HUES64 (cell line): ENCODE data around the gene BRD2.

Source experiments
- H3K27ac ChIP-seq: 2 replicates; pipeline ENCODE4 v1.7.0; 2013; ENCODE audit warnings: low read depth, low read length, inconsistent platforms
- H3K27me3 ChIP-seq: 2 replicates; pipeline ENCODE4 v1.6.1; 2013; ENCODE audit warnings: mild to moderate bottlenecking, low read length; ENCODE audit not compliant: insufficient read depth
- H3K36me3 ChIP-seq: 2 replicates; pipeline ENCODE4 v1.6.1; 2013; ENCODE audit warnings: mild to moderate bottlenecking, low read length; ENCODE audit not compliant: insufficient read depth
- H3K4me1 ChIP-seq: 2 replicates; pipeline ENCODE4 v1.6.1; 2013; ENCODE audit warnings: mild to moderate bottlenecking, low read length, moderate library complexity; ENCODE audit not compliant: insufficient read depth
- H3K4me3 ChIP-seq: 2 replicates; pipeline ENCODE4 v1.5.1; 2013; ENCODE audit warnings: mild to moderate bottlenecking, low read length, moderate library complexity
- H3K9ac ChIP-seq: 2 replicates; pipeline ENCODE4 v1.6.1; 2013; ENCODE audit warnings: mild to moderate bottlenecking, low read depth, low read length
- H3K9me3 ChIP-seq: 2 replicates; pipeline ENCODE4 v1.6.1; 2013; ENCODE audit warnings: low read depth, low read length; ENCODE audit not compliant: insufficient read depth
- WGBS: fragments of 150-250, 120-280 bp; methylation state at CpG from one replicate; pipeline ENCODE4 v1.1.7; 2013; ENCODE audit warnings: missing lambda C conversion rate; 5-methylcytosine and 5-hydroxymethylcytosine counted together

Gene BRD2

GRCh38 chr6:32982702-32983492 is 14.5 kb downstream of the BRD2 start:
- no peak overlapping the region for H3K9ac ChIP-seq
- H3K9me3 ChIP-seq, result no peaks in the 10 kb centered on the region
- no peak overlapping the region for H3K4me3 ChIP-seq
- peak overlapping the region; percentile 50; the same call in 1 of the 2 replicates for H3K27ac ChIP-seq
- no peaks in the 10 kb centered on the region; the same call in 1 of the 2 replicates for H3K4me1 ChIP-seq
- peaks cover 47% of the 10 kb centered on the region for H3K36me3 ChIP-seq
- 82% methylated on average over 6 of the region's 6 CpGs for WGBS
- H3K27me3 ChIP-seq, result no peaks in the 10 kb centered on the region

- H3K9me3 ChIP-seq, result no peaks in the 10 kb centered on the region
- 94% methylated on average over 1 of the region's 1 CpG for WGBS
- H3K27me3 ChIP-seq, result no peaks in the 10 kb centered on the region
- no peak overlapping the region for H3K9ac ChIP-seq
- no peak overlapping the region for H3K4me3 ChIP-seq
- H3K36me3 ChIP-seq, result peaks cover 41% of the 10 kb centered on the region
- no peak overlapping the region; the same call in 1 of the 2 replicates for H3K27ac ChIP-seq
- H3K4me1 ChIP-seq, result no peaks in the 10 kb centered on the region; the same call in 1 of the 2 replicates
Observed at GRCh38 chr6:32983493-32983848, 15.1 kb downstream of the BRD2 start.

GRCh38 chr6:32983964-32984621 is 15.7 kb downstream of the BRD2 start:
- Histone ChIP-seq H3K9ac (no peak overlapping the region), H3K4me3 (no peak overlapping the region), H3K9me3 (no peaks in the 10 kb centered on the region), H3K4me1 (no peaks in the 10 kb centered on the region; the same call in 1 of the 2 replicates), H3K27ac (no peak overlapping the region), H3K36me3 (peaks cover 35% of the 10 kb centered on the region), H3K27me3 (no peaks in the 10 kb centered on the region)
- whole genome bisulfite sequencing, result 76% methylated on average over 3 of the region's 3 CpGs

- Histone ChIP-seq H3K4me1 (no peaks in the 10 kb centered on the region; the same call in 1 of the 2 replicates), H3K9ac (no peak overlapping the region), H3K9me3 (no peaks in the 10 kb centered on the region), H3K27me3 (no peaks in the 10 kb centered on the region), H3K27ac (no peak overlapping the region), H3K36me3 (peaks cover 27% of the 10 kb centered on the region), H3K4me3 (no peak overlapping the region)
- 16% methylated on average over 9 of the region's 9 CpGs for WGBS
Observed at GRCh38 chr6:32984622-32985389, 16.4 kb downstream of the BRD2 start.

- no peak overlapping the region for H3K4me3 ChIP-seq
- H3K4me1 ChIP-seq, result no peaks in the 10 kb centered on the region; the same call in 1 of the 2 replicates
- 100% methylated on average over 1 of the region's 1 CpG for WGBS
Observed at GRCh38 chr6:32989368-32989767, 21.0 kb downstream of the BRD2 start.

GRCh38 chr6:32991972-32992371 is 23.6 kb downstream of the BRD2 start:
- no peaks in the 10 kb centered on the region; the same call in 1 of the 2 replicates for H3K4me1 ChIP-seq
- no peak overlapping the region for H3K9ac ChIP-seq
- no peaks in the 10 kb centered on the region for H3K9me3 ChIP-seq
- H3K36me3 ChIP-seq, result no peaks in the 10 kb centered on the region
- peaks cover 3% of the 10 kb centered on the region; the same call in 1 of the 2 replicates for H3K27me3 ChIP-seq
- 84% methylated on average over 4 of the region's 4 CpGs for WGBS
- no peak overlapping the region for H3K4me3 ChIP-seq
- no peak overlapping the region for H3K27ac ChIP-seq

More at GRCh38 chr6:32989368-32989767, 21.0 kb downstream of the BRD2 start:
- Histone ChIP-seq H3K27me3 (no peaks in the 10 kb centered on the region; the same call in 1 of the 2 replicates), H3K9ac (no peak overlapping the region), H3K27ac (no peak overlapping the region), H3K9me3 (no peaks in the 10 kb centered on the region), H3K36me3 (no peaks in the 10 kb centered on the region)

- Histone ChIP-seq H3K4me1 (no peaks in the 10 kb centered on the region), H3K27me3 (peaks cover 3% of the 10 kb centered on the region; the same call in 1 of the 2 replicates)
- WGBS, result 93% methylated on average over 8 of the region's 9 CpGs
Observed at GRCh38 chr6:32993363-32993973, 25.1 kb downstream of the BRD2 start.

GRCh38 chr6:32995448-32995847 is 27.1 kb downstream of the BRD2 start:
- Histone ChIP-seq H3K9me3 (no peaks in the 10 kb centered on the region), H3K9ac (no peak overlapping the region), H3K4me3 (no peak overlapping the region), H3K27ac (no peak overlapping the region), H3K4me1 (no peaks in the 10 kb centered on the region), H3K36me3 (no peaks in the 10 kb centered on the region), H3K27me3 (peaks cover 3% of the 10 kb centered on the region; the same call in 1 of the 2 replicates)
- WGBS, result 52% methylated on average over 2 of the region's 2 CpGs

More at GRCh38 chr6:32993363-32993973, 25.1 kb downstream of the BRD2 start:
- H3K36me3 ChIP-seq, result no peaks in the 10 kb centered on the region
- H3K4me3 ChIP-seq, result no peak overlapping the region
- no peak overlapping the region for H3K27ac ChIP-seq
- H3K9me3 ChIP-seq, result no peaks in the 10 kb centered on the region
- H3K9ac ChIP-seq, result no peak overlapping the region

- Histone ChIP-seq H3K9ac (no peak overlapping the region), H3K4me1 (no peaks in the 10 kb centered on the region), H3K36me3 (no peaks in the 10 kb centered on the region), H3K27ac (no peak overlapping the region), H3K27me3 (peaks cover 3% of the 10 kb centered on the region; the same call in 1 of the 2 replicates), H3K9me3 (no peaks in the 10 kb centered on the region), H3K4me3 (no peak overlapping the region)
- 30% methylated on average over 8 of the region's 8 CpGs for WGBS
Observed at GRCh38 chr6:33000055-33000454, 31.7 kb downstream of the BRD2 start.

GRCh38 chr6:33001685-33002084 is 33.3 kb downstream of the BRD2 start:
- Histone ChIP-seq H3K9me3 (no peaks in the 10 kb centered on the region), H3K36me3 (no peaks in the 10 kb centered on the region), H3K9ac (no peak overlapping the region), H3K27me3 (peaks cover 3% of the 10 kb centered on the region; the same call in 1 of the 2 replicates), H3K4me1 (no peaks in the 10 kb centered on the region), H3K4me3 (no peak overlapping the region), H3K27ac (no peak overlapping the region)
- WGBS, result 67% methylated on average over 4 of the region's 4 CpGs
